IgD-negative memory B cell (primary cell): ENCODE data around the gene RBCK1. TPM values are rescaled to one million over a fixed set of nuclear protein-coding genes. Genes with fewer than 3 reads are reported as not detected.

Source experiments
- H3K27ac Mint-ChIP-seq, 3 donors: one replicate each; pipeline ENCODE4 v1.8.0; 2020 to 2022; ENCODE audit warnings: mild to moderate bottlenecking in 3 of 3, mixed read lengths in 3 of 3, moderate library complexity in 1 of 3
- H3K27me3 Mint-ChIP-seq: one replicate; pipeline ENCODE4 v1.8.0; 2021; ENCODE audit warnings: mixed read lengths
- H3K36me3 Mint-ChIP-seq: one replicate; pipeline ENCODE4 v1.8.0; 2020; ENCODE audit warnings: mild to moderate bottlenecking, mixed read lengths
- H3K4me1 Mint-ChIP-seq, 3 donors: one replicate each; pipeline ENCODE4 v1.8.0; 2020 to 2022; ENCODE audit warnings: mixed read lengths in 3 of 3, mild to moderate bottlenecking in 1 of 3
- H3K4me3 Mint-ChIP-seq, 4 donors: one replicate each; pipeline ENCODE4 v1.8.0; 2020 to 2022; ENCODE audit warnings: mild to moderate bottlenecking in 4 of 4, mixed read lengths in 4 of 4, moderate library complexity in 3 of 4
- H3K9me3 Mint-ChIP-seq, 3 donors: one replicate each; pipeline ENCODE4 v1.8.0; 2020 to 2021; ENCODE audit warnings: mixed read lengths in 3 of 3, mild to moderate bottlenecking in 1 of 3
- polyA plus RNA-seq: library from polyadenylated mRNA; unstranded; fragments of 300-500 nt; fragmentation: Illumina TruSeq; gene quantifications from one replicate; pipeline ENCODE4 v1.2.3, GENCODE V29; 2021

The RBCK1 gene
- polyA plus RNA-seq = 107 TPM

- Mint-ChIP-seq H3K4me3 (peak within 1 kb of the TSS; percentile 91 to 98 (median 94)), H3K9me3 (peaks cover 0 to 3% (median 0%) of the 10 kb centered on the region in 3 donors), H3K36me3 (peaks cover 6% of the 10 kb centered on the region), H3K27ac (peak within 1 kb of the TSS; percentile 90 to 99 (median 94)), H3K27me3 (no peaks in the 10 kb centered on the region), H3K4me1 (peaks cover 34 to 46% (median 38%) of the 10 kb centered on the region in 3 donors)
Observed at GRCh38 chr20:407953-408842, at the start of gene RBCK1. Gene RBCK1 (plus strand): TSS chr20:408299. CDS start chr20:408758, 459 bp downstream.

DNA sequence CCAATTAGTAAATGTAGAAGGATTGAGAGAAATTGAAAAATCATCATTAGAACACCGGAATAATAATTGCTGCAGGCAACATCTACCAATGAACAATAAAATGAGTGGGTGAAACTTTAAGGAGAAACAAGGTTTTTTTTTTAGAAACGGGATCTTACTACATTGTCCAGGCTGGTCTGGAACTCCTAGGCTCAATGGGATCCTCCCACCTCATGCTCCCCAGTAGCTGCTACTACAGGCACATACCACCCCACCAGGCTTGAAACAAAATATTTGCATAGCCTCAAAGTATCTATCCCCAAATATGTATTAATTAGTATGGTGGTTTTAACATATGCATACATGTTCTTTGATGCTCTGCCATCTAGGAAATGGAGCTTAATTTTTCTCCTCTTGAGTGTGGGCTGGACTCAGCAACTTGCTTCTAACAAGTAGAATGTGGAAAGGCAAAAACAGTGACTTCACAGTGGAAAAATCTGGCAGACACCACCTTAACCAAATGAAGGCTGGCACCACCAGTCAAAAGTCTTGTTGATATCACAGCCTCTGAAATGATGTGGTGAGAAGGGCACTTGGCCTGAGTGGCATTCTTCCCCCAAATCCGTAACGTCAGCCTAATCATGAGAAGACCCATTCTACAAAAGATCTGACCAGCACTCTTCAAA is 49.1 kb upstream of the RBCK1 start:
- H3K4me3 Mint-ChIP-seq = no peak overlapping the region
- no peaks in the 10 kb centered on the region for H3K9me3 Mint-ChIP-seq
- no peaks in the 10 kb centered on the region for H3K36me3 Mint-ChIP-seq
- peak overlapping the region in 1 of 3 donors; percentile 28 for H3K27ac Mint-ChIP-seq
- H3K27me3 Mint-ChIP-seq = no peaks in the 10 kb centered on the region
- H3K4me1 Mint-ChIP-seq = peaks cover 24 to 29% (median 27%) of the 10 kb centered on the region in 3 donors

DNA sequence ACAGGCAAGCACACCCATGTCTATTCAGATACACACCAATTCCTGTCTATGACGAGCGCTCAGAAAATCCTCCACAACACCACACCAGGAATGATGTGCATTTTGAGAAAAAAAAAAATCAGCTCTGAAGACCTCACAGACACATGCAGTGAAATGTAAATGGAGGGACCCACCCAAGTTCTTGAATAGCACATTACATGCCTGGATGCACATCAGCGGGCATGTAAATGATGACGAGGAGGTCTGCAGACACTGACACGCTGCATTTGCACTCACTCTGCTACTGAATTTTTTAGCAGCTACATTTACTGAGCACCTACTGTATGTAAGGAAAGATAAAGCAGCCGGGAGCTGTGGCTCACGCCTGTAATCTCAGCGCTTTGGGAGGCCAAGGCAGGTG is 46.5 kb upstream of the RBCK1 start:
- Mint-ChIP-seq H3K36me3 (no peaks in the 10 kb centered on the region), H3K9me3 (no peaks in the 10 kb centered on the region), H3K4me3 (peak overlapping the region in 3 of 4 donors; percentile 51 to 86 (median 53)), H3K27ac (peak overlapping the region in 2 of 3 donors; percentile 32 to 78), H3K4me1 (peaks cover 24 to 32% (median 29%) of the 10 kb centered on the region in 3 donors), H3K27me3 (no peaks in the 10 kb centered on the region)

DNA sequence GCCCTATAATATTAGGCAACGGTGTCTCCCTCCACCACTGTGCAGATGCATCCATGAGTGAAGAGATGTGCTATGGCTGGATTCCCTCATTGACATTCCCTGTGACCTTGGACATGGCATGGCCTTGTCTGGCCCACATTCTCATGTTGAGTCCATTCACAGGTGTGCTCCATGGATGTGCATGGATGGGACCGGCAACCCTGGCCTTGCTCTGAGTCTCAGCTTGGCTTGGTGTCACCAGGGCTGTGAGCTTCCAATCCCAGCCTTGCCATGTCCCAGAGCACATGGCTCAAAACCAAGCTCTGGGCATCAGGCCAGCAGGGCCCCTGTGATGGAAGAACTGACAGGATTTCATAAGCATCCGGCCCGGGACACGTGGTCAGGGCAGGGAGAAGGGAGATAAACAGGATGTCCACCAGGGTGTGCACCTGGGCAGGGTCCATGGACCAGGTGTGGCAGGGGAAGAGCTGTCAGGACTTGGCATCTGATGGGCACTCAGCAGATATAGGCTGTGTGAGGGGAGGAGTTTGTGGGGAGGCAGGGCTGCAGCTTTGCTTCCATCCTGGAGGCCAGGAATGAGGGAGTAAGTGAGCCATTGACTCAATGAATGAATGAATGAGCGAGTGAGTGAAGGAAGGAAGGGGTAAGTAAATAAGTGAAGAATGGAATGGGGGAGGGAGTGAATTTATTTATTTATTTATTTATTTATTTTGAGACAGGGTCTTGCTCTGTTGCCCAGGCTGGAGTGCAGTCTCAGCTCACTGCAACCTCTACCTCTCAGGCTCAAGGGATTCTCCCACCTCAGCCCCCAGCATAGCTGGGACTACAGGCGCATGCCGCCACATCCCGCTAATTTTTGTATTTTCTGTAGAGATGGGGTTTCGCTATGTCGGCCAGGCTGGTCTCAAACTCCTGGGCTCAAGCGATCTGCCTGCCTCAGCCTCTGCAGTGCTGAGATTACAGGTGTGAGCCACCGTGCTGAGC is 45.5 kb upstream of the RBCK1 start:
- Mint-ChIP-seq H3K36me3 (peaks cover 2% of the 10 kb centered on the region), H3K27ac (no peak overlapping the region), H3K4me3 (peak overlapping the region in 2 of 4 donors; percentile 2 to 67)

GRCh38 chr20:363319-364078 is 44.6 kb upstream of the RBCK1 start:
- Mint-ChIP-seq H3K36me3 (peaks cover 2% of the 10 kb centered on the region), H3K27ac (no peak overlapping the region), H3K27me3 (peaks cover 1% of the 10 kb centered on the region), H3K4me1 (peaks cover 24 to 31% (median 25%) of the 10 kb centered on the region in 3 donors), H3K4me3 (no peak overlapping the region), H3K9me3 (no peaks in the 10 kb centered on the region)

More for the DNA sequence above, 45.5 kb upstream of the RBCK1 start:
- Mint-ChIP-seq H3K9me3 (no peaks in the 10 kb centered on the region), H3K27me3 (no peaks in the 10 kb centered on the region), H3K4me1 (peaks cover 24 to 32% (median 25%) of the 10 kb centered on the region in 3 donors)

DNA sequence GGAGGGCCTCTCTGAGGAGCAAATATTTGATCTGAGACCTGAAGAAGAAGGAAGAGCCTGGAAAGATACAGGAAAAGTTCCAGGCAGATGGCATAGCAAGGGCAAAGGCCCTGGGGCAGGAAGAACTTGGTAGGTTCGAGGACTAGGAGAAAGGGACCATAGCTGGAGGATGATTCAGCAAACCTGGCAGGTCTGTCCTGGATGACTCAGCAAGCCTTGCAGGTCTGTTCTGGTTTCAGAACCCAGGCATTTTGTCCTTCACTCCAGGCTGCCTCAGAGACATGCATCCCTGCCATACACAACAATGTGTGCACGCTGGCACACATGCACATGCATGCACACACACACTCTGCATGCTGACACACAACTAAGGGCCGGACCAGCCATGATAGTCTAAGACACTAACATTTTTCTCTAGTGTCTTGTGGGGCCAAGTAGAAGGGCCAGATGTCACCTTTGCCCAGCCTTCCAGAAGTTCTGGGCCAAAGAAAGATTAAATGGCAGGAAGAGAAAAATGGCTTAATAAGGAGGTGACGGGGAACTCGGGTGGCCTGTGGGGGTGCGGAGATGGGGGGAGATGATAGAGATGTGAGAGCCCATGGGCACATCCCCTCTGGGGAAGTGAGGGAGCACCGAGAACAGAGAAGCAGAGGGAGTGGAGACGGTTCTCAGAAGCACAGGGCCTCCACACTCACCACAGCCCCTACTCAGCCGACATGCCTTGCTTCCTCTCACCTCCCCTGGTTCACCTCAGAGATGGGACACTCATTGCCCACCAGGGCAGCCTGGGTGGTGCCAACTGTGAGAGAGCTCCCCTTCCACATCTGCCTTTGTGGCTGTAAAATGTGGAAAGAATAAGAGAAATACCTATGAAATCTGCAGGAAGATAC is 42.9 kb upstream of the RBCK1 start:
- peaks cover 2% of the 10 kb centered on the region for H3K36me3 Mint-ChIP-seq
- no peaks in the 10 kb centered on the region for H3K9me3 Mint-ChIP-seq
- peaks cover 2% of the 10 kb centered on the region for H3K27me3 Mint-ChIP-seq
- peak overlapping the region in 1 of 4 donors; percentile 15 for H3K4me3 Mint-ChIP-seq
- H3K27ac Mint-ChIP-seq = no peak overlapping the region
- peaks cover 15 to 24% (median 19%) of the 10 kb centered on the region in 3 donors for H3K4me1 Mint-ChIP-seq

- H3K36me3 Mint-ChIP-seq = peaks cover 2% of the 10 kb centered on the region
- H3K27me3 Mint-ChIP-seq = peaks cover 2% of the 10 kb centered on the region
- H3K4me3 Mint-ChIP-seq = no peak overlapping the region
- H3K4me1 Mint-ChIP-seq = peaks cover 10 to 18% (median 14%) of the 10 kb centered on the region in 3 donors
- no peaks in the 10 kb centered on the region for H3K9me3 Mint-ChIP-seq
- no peak overlapping the region for H3K27ac Mint-ChIP-seq
Observed at GRCh38 chr20:366041-366718, 41.9 kb upstream of the RBCK1 start.

- H3K27me3 Mint-ChIP-seq = peaks cover 2% of the 10 kb centered on the region
- H3K36me3 Mint-ChIP-seq = peaks cover 2% of the 10 kb centered on the region
- H3K4me3 Mint-ChIP-seq = no peak overlapping the region
- H3K4me1 Mint-ChIP-seq = peaks cover 4 to 11% (median 6%) of the 10 kb centered on the region in 3 donors
- H3K27ac Mint-ChIP-seq = no peak overlapping the region
- H3K9me3 Mint-ChIP-seq = no peaks in the 10 kb centered on the region
Observed at GRCh38 chr20:366719-367485, 41.2 kb upstream of the RBCK1 start.

- no peaks in the 10 kb centered on the region for H3K9me3 Mint-ChIP-seq
- no peak overlapping the region for H3K4me3 Mint-ChIP-seq
- peaks cover 2% of the 10 kb centered on the region for H3K27me3 Mint-ChIP-seq
- peaks cover 1 to 8% (median 2%) of the 10 kb centered on the region in 3 donors for H3K4me1 Mint-ChIP-seq
- peaks cover 2% of the 10 kb centered on the region for H3K36me3 Mint-ChIP-seq
- H3K27ac Mint-ChIP-seq = no peak overlapping the region
Observed at GRCh38 chr20:367486-367887, 40.6 kb upstream of the RBCK1 start.

GRCh38 chr20:368915-369314 is 39.2 kb upstream of the RBCK1 start:
- peaks cover 0 to 6% (median 0%) of the 10 kb centered on the region in 3 donors for H3K4me1 Mint-ChIP-seq
- peaks cover 2% of the 10 kb centered on the region for H3K36me3 Mint-ChIP-seq

DNA sequence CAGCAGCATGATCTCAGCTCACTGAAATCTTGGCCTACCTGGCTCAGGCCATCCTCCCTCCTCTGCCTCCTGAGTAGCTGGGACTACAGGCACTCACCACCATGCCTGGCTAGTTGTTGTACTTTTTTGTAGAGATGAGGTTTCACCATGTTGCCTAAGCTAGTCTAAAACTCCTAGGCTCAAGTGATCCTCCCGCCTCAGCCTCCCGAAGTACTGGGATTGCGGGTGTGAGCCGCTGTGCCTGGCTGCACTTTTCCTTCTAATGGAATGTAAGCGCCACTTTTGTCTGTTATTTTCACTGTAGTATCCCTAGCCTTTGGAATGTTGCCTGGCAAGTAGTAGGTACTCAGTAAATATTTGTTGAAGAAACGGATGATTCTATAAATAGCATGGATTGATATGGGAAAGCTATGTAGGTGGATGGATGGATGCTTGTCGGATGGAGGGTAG is 37.9 kb upstream of the RBCK1 start:
- no peak overlapping the region for H3K27ac Mint-ChIP-seq
- peaks cover 2% of the 10 kb centered on the region for H3K27me3 Mint-ChIP-seq
- no peaks in the 10 kb centered on the region for H3K9me3 Mint-ChIP-seq
- peaks cover 2% of the 10 kb centered on the region for H3K36me3 Mint-ChIP-seq
- peaks cover 0 to 2% (median 0%) of the 10 kb centered on the region in 3 donors for H3K4me1 Mint-ChIP-seq
- H3K4me3 Mint-ChIP-seq = no peak overlapping the region

More at GRCh38 chr20:368915-369314, 39.2 kb upstream of the RBCK1 start:
- Mint-ChIP-seq H3K9me3 (no peaks in the 10 kb centered on the region), H3K27ac (peak overlapping the region in 1 of 3 donors; percentile 76), H3K27me3 (peaks cover 2% of the 10 kb centered on the region), H3K4me3 (no peak overlapping the region)
